Mesodermal cell (in vitro differentiated cells): ENCODE measurements around the gene ADAM19.

Source experiments
- H3K27ac ChIP-seq: 2 replicates; pipeline ENCODE4 v1.7.0; 2013; ENCODE audit warnings: mild to moderate bottlenecking, low read depth, low read length, moderate library complexity; ENCODE audit not compliant: severe bottlenecking
- H3K36me3 ChIP-seq: 2 replicates; pipeline ENCODE4 v1.7.1; 2013; ENCODE audit warnings: mild to moderate bottlenecking, low read length, moderate library complexity; ENCODE audit not compliant: control insufficient read depth, insufficient read depth
- H3K4me1 ChIP-seq: one replicate; pipeline ENCODE4 v1.7.1; 2013; ENCODE audit warnings: mild to moderate bottlenecking, low read length; ENCODE audit not compliant: insufficient read depth, control insufficient read depth, poor library complexity, severe bottlenecking
- H3K4me3 ChIP-seq: 2 replicates; pipeline ENCODE4 v1.7.0; 2013; ENCODE audit warnings: low read length, control low read depth, mild to moderate bottlenecking; ENCODE audit not compliant: insufficient read depth, poor library complexity, severe bottlenecking; ENCODE audit errors: extremely low read depth
- H3K9me3 ChIP-seq: 2 replicates; pipeline ENCODE4 v1.7.1; 2013; ENCODE audit warnings: mild to moderate bottlenecking, low read length, moderate library complexity; ENCODE audit not compliant: control insufficient read depth
- WGBS, 2 experiments: methylation state at CpG; one replicate each; pipeline ENCODE4 v1.1.5; 2013; ENCODE audit warnings: missing lambda C conversion rate in 2 of 2; ENCODE audit not compliant: insufficient coverage in 2 of 2; 5-methylcytosine and 5-hydroxymethylcytosine counted together

ADAM19 gene

GRCh38 chr5:157457391-157457790 lies 118.2 kb downstream of the ADAM19 start:
- H3K27ac ChIP-seq, result no peak overlapping the region
- H3K36me3 ChIP-seq, result no peaks in the 10 kb centered on the region
- 91 to 95% methylated on average over 3 to 4 of the region's 5 CpGs for WGBS, 2 experiments

GRCh38 chr5:157456301-157456700 lies 119.3 kb downstream of the ADAM19 start:
- no peaks in the 10 kb centered on the region for H3K36me3 ChIP-seq
- H3K4me3 ChIP-seq, result no peak overlapping the region
- peaks cover 7% of the 10 kb centered on the region for H3K4me1 ChIP-seq
- WGBS, 2 experiments, result 79 to 85% methylated on average over 5 of the region's 5 CpGs
- no peaks in the 10 kb centered on the region for H3K9me3 ChIP-seq
- H3K27ac ChIP-seq, result no peak overlapping the region

More at GRCh38 chr5:157457391-157457790, 118.2 kb downstream of the ADAM19 start:
- no peaks in the 10 kb centered on the region for H3K9me3 ChIP-seq
- H3K4me1 ChIP-seq, result peaks cover 7% of the 10 kb centered on the region
- H3K4me3 ChIP-seq, result no peak overlapping the region

- H3K27ac ChIP-seq, result no peak overlapping the region
- H3K4me1 ChIP-seq, result peaks cover 4% of the 10 kb centered on the region
- no peaks in the 10 kb centered on the region for H3K9me3 ChIP-seq
- H3K4me3 ChIP-seq, result no peak overlapping the region
- 87 to 95% methylated on average over 6 to 7 of the region's 7 CpGs for WGBS, 2 experiments
- H3K36me3 ChIP-seq, result no peaks in the 10 kb centered on the region
These were observed 120.5 kb downstream of the ADAM19 start for GRCh38 chr5:157455057-157455456.

GRCh38 chr5:157454273-157454672 lies 121.3 kb downstream of the ADAM19 start:
- Histone ChIP-seq H3K27ac (no peak overlapping the region), H3K4me3 (no peak overlapping the region), H3K9me3 (no peaks in the 10 kb centered on the region), H3K36me3 (no peaks in the 10 kb centered on the region), H3K4me1 (peaks cover under 1% of the 10 kb centered on the region)
- WGBS, 2 experiments, result 86 to 89% methylated on average over 5 to 6 of the region's 7 CpGs

DNA sequence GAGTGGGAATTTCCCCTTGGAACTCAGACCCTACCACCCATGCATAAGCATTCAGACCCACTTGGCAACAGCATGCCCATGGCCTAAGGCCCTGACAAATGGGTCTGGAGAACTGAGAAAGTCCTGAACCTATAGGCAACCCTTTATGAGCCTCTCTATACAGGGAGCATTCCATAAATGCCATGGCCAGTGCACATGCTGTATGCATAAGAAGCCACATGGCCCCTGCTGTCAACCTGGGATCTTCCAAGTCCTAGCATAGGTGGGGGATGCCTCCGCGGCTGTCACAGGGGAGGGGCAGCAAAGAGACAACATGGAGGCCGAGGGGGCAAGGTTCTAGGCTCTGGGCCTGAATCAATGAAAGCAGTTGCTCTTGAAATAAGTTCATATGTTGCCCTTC lies 123.8 kb downstream of the ADAM19 start:
- no peaks in the 10 kb centered on the region for H3K4me1 ChIP-seq
- H3K4me3 ChIP-seq, result no peak overlapping the region
- H3K9me3 ChIP-seq, result no peaks in the 10 kb centered on the region
- H3K27ac ChIP-seq, result no peak overlapping the region
- WGBS, 2 experiments, result 85% methylated on average over 3 of the region's 3 CpGs; no CpG with 5 or more reads in 1 of the 2 experiments
- H3K36me3 ChIP-seq, result no peaks in the 10 kb centered on the region

DNA sequence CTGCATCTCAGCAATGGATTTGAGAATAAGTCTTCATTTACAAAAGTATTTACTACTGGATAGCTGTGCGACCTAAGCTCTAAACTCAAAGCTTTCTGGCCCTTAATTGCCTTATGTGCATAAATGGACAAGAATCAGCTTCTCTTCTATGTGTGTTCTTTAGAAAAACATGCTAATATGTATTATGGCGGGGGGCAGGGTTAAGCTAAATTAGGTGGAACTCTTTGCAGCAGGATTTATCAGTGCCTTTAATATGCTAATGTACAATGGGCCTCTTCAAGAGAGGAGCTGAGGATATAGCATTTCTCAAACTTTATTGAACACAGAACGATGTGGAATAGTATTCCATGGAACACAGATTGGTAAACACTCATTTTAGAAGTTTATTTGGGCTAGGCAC lies 125.6 kb downstream of the ADAM19 start:
- H3K36me3 ChIP-seq, result no peaks in the 10 kb centered on the region
- WGBS, 2 experiments, result 100% methylated on average over 2 of the region's 3 CpGs; no CpG with 5 or more reads in 1 of the 2 experiments
- H3K4me3 ChIP-seq, result no peak overlapping the region
- H3K27ac ChIP-seq, result no peak overlapping the region
- no peaks in the 10 kb centered on the region for H3K4me1 ChIP-seq
- H3K9me3 ChIP-seq, result no peaks in the 10 kb centered on the region

DNA sequence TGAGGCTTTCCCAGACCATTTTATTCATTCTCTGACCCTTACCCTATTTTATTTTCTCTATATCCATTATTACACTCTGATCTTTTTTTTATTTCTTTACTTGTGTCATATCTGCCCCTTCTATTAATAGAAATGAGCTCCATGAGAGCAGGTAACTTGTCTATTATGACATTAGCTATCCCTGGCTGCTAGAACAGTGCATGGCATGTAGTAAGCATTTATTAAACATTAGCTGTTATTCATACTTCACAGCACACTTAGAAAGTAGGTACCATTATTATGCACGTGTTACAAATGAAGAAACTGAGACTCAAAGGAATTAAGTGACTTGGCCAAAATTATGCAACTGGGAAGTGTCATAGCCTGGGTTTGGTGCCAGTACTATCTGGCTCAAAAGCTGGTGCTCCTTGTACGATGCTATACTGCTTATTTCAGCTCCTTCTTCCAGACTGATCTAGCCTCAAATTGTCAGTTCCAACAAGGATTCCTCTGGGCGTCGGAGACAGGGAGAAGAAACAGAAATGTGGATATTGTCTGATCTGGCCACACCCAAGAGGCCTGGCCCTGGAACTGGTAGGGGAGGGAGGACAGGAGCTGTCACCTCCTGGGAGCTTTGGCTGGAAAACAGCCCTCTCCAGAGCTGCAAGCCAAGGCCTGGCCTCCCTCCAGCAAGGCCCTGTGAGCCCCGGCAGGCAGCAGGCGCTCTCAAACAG lies 126.4 kb downstream of the ADAM19 start:
- no peaks in the 10 kb centered on the region for H3K36me3 ChIP-seq
- H3K4me3 ChIP-seq, result no peak overlapping the region
- no peak overlapping the region for H3K27ac ChIP-seq
- no peaks in the 10 kb centered on the region for H3K4me1 ChIP-seq
- H3K9me3 ChIP-seq, result no peaks in the 10 kb centered on the region
- WGBS, 2 experiments, result 86 to 94% methylated on average over 3 to 6 of the region's 6 CpGs

DNA sequence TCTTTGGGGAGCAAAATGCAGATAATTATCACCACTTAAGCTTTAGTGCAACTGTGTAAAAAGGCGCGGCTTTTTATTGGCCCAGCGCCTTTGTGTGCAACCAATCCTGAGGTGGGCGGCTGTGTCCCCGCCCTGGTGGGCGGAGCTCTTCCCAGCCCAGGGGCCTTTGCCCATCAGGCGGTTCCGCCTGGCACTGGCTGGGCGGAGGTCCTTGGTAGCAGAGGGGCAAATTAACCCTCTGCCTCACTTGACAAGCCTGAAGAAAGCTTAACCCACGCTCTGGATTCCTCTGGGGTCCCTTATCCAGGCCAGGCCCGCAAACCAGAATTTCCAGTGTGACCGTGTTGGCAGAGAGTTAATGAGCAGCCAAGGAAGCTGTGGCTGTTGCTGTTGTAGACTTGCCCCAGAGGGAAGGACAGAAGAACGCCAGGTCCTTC lies 128.4 kb downstream of the ADAM19 start:
- no peaks in the 10 kb centered on the region for H3K9me3 ChIP-seq
- 86 to 88% methylated on average over 13 of the region's 13 CpGs for WGBS, 2 experiments
- H3K4me3 ChIP-seq, result no peak overlapping the region
- no peaks in the 10 kb centered on the region for H3K4me1 ChIP-seq
- no peak overlapping the region for H3K27ac ChIP-seq
- no peaks in the 10 kb centered on the region for H3K36me3 ChIP-seq

GRCh38 chr5:157446412-157446935 lies 129.1 kb downstream of the ADAM19 start:
- no peaks in the 10 kb centered on the region for H3K36me3 ChIP-seq
- H3K9me3 ChIP-seq, result no peaks in the 10 kb centered on the region
- H3K27ac ChIP-seq, result no peak overlapping the region
- 96 to 98% methylated on average over 6 to 7 of the region's 9 CpGs for WGBS, 2 experiments
- H3K4me3 ChIP-seq, result no peak overlapping the region
- no peaks in the 10 kb centered on the region for H3K4me1 ChIP-seq

GRCh38 chr5:157445745-157446411 lies 129.7 kb downstream of the ADAM19 start:
- no peaks in the 10 kb centered on the region for H3K9me3 ChIP-seq
- no peaks in the 10 kb centered on the region for H3K4me1 ChIP-seq
- H3K4me3 ChIP-seq, result no peak overlapping the region
- H3K27ac ChIP-seq, result no peak overlapping the region
- no peaks in the 10 kb centered on the region for H3K36me3 ChIP-seq
- 100% methylated on average over 1 of the region's 5 CpGs; no CpG with 5 or more reads in 1 of the 2 experiments for WGBS, 2 experiments

GRCh38 chr5:157444224-157444623 lies 131.4 kb downstream of the ADAM19 start:
- H3K4me3 ChIP-seq, result no peak overlapping the region
- H3K36me3 ChIP-seq, result no peaks in the 10 kb centered on the region
- no peaks in the 10 kb centered on the region for H3K9me3 ChIP-seq
- 80 to 90% methylated on average over 1 to 2 of the region's 4 CpGs for WGBS, 2 experiments
- no peaks in the 10 kb centered on the region for H3K4me1 ChIP-seq
- H3K27ac ChIP-seq, result no peak overlapping the region
